GM18526 (cell line): ENCODE measurements around the gene FRK.
A peak's percentile ranks its signal among the peaks of the same experiment; 100 is the strongest.

ENCODE experiments used
- POLR2A ChIP-seq: IDR thresholded peaks from 3 replicates; pipeline ENCODE4 v1.6.1; 2011; ENCODE audit not compliant: insufficient read length; ENCODE audit errors: extremely low read depth

FRK gene

GRCh38 chr6:116060572-116061283 is at the start of gene FRK:
Gene FRK (minus strand): TSS chr6:116060891. CDS start chr6:116060311, 580 bp downstream.
- TF ChIP-seq POLR2A = no peak

DNA sequence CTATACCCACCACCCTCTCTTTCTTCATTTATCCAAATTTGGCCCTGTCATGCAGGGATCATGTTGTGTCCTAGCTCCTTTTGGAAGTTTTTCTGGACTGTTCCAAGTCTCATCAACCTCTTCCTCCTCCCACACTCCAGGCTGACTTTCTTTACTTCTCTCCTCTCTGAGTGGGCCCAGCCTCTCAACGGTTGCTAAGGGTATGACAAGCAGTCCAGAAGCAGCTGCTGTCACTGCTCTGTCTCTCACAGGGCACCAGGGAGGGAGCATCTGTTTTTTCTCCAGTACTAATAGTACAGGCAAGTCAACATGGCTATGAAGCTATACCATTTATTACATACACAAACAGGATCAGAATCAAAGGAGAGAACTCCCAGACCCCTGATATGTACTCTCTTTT is 48.1 kb upstream of the FRK start:
- no peak for TF ChIP-seq POLR2A

DNA sequence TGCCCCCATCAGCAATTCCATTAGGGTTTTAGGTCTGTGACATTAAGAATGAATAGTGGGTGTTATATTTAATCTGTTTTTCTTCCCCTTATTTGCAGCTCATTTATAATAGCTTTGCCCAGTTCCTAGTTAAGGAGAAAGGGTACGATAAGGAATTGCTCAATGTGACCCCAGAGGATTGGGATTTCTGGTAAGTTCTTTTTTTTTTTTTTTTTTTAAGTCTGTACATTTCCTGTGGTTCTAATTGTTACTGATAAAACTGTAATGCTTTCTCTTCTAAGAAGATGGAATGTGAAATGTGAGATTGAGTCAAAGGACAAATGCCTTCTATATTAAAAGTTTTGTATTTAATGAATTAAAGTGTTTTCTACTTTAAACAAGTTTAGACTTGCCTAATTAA is 45.5 kb upstream of the FRK start:
- TF ChIP-seq POLR2A = no peak

GRCh38 chr6:116105247-116105646 is 44.6 kb upstream of the FRK start:
- TF ChIP-seq POLR2A = no peak

DNA sequence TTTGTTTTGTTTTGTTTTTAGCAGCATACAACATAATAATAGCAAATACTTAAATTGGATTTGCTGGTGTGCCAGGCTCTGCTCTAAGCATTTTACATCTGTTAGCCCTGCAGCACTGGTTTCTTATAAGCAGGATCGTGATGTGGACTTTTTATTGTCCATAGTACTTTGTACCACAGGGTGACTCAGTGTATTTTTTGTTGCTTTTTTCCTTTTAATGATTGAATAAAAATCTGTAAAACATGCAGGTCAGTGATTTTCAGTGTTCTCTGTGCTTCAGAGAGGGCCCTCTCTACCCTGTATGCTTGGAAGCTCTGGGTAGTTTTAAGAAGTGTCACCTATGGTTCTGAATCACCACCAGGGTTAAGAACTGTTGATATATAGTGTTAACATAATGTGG is 43.9 kb upstream of the FRK start:
- TF ChIP-seq POLR2A = no peak

GRCh38 chr6:116102873-116103272 is 42.2 kb upstream of the FRK start:
- no peak for TF ChIP-seq POLR2A

DNA sequence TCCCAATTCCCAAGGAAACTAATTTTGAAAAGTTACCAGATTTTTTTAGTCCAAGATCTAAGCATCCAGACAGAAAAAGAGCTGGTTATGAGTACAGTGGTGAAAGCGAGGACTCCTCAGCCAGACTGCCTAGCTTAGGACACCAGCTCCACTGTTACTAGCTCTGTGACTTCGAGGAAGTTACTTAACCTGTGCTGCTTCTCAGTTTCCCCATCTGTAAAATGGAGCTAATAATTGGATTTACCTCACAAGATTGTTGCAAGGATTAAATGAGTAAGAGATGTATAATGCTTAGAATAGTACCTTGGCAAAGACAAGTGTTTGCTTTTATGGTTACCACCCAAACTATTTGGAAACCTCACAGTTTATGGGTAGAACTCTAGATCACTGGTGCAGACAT is 41.1 kb upstream of the FRK start:
- TF ChIP-seq POLR2A = no peak

DNA sequence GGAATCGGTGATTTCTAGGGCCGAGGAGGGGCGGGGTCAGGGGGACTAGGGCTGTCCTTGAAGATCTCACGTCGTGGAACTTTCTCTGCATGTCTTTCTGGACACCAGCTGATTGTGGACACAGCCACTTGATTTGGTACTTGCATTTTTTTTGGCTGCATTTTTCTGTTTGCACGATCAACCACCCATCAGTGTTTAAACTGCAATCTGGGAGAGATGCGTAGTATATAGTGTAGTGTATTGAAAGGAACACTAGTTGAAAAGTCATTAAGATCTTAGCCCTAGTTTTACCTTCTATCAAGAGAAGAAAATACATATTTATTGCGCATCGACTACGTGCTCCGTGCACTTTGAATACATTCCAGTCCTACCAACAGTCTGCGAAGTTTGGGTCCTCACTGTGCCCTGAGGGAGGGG is 40.6 kb upstream of the FRK start:
- no peak for TF ChIP-seq POLR2A

DNA sequence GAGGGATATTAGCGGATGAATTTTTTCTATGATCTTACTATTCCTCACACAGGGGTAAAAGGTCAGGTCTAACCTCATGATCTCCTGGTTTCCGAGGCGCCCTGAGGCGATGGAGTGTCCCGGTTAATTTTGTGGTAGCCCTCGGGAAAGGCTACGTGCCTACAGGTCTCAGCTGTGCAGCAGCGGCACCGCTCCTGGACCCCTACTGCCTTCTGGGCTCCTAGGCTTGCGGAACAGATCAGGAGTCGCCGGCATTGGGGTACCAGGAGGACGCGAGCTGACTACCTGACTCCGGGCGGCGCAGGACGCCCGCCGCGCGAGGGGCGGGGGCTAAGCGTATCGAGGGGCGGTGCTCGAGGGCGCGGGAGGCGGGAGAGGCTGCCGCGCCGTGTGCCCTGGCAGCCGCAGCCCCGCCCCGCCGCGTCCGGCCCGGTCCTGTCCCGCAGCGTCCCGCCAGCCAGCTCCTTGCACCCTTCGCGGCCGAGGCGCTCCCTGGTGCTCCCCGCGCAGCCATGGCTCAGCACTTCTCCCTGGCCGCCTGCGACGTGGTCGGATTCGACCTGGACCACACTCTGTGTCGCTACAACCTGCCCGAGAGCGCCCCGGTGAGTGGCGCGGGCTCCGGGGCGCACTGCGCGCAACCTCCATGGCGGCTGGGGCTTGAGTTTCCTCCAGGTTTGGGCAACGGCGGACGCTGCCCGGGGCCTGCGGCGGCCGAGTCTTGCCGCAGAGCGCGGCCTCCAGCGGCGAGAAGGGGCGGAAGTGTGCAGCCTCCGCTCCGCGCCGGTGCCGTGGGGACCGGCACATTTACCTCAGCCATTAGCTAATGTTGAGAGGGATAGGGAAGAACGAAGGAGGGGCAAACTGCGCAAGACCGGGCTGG is 40.0 kb upstream of the FRK start, which contains the start of gene NT5DC1:
TSS of gene NT5DC1 (plus strand) at position 435 of the 883 bp plus-strand sequence. CDS start at position 513, 78 bp downstream.
- peak; percentile 88 for TF ChIP-seq POLR2A

DNA sequence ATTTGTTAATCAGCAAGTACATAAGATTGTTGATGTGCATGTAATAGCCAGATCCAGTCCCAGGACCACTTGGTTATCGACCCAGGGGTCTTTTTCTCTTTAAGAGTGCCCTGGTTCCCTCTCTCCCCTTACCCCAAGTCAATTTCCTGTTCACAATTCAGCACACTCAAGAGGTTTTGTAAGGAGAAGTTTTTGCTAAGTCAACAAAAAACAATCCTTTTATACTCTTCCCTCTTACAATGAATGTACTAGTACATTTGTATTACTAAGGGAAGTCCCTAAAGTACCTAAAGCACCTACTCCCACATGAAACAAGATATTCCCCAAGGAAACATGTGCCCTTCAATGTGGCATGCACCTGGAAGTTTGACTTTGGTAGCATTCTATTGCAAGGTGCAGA is 38.3 kb upstream of the FRK start:
- no peak for TF ChIP-seq POLR2A

DNA sequence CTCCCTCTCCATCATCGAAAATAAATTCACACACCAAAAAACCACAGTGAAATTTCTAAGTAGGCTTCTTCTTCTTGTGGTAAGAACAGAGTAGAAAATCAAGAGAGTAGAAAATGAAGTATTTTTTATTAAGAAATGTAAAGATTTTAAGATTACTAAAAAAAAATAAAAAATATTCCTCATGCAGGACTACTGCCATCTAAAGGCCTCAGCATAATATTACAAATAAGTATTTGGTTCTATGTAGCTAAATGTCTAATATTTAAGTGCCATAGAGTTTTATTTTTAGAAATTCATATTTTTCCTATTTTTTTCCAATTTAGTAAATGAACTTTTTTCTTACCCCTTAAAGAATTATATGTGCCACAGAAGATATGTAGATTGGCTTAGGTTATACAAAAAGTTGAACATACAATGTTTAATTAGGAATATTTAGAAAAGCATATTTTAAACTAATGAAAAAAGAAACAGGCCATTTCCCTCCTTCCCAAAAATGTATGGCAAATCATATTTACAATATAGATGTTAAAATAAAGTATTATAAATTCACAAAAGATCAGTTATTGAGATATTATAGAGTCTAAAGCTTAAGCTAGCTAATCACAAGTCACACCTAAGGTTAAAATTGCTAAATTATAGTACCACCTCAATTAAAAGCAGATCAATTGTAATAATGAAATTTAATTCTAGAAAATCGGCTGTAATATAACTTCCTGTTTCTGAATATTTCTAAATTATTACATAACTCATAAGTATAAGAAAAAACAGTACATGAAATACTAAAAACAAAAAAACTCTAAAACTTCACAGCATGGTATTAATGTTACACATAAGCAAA is 36.5 kb upstream of the FRK start:
- no peak for TF ChIP-seq POLR2A

GRCh38 chr6:116094041-116094440 is 33.4 kb upstream of the FRK start:
- TF ChIP-seq POLR2A = no peak

DNA sequence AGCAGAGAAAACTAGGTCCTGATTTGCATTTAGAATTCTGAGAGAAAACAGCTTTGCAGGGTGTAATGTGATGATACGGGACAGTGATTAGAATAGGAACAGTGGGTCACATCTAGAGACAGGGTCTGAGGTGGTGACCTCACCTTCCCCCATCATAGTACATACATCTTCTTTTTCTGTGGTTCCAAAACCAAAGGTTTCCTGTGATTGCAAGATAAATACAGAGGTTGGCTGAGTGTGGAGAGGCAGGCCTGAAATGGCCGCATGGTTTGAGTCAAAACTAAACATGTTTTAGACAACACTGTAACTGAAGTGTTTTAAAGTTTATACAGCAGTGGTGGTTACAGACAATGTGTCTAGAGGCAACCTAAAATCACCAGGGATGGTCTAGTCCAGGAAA is 29.6 kb upstream of the FRK start:
- no peak for TF ChIP-seq POLR2A

DNA sequence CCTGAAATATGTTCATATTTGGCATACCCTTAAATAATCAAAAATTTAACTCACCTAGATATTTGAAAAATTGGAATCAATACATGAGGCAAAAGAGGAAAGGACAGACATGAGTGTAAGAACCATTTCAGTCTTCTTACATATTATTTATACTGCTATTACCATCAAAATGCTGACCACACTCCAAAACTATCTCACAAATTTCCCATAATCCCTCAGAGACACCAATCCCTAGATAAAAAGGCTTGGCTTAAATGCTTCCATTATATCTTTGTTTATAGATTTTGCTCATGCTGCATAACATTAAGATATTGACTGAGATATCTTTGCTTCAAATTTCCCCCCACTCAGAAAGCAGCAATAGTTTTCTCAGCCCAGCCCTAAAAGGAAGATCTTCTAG is 28.3 kb upstream of the FRK start:
- no peak for TF ChIP-seq POLR2A

- no peak for TF ChIP-seq POLR2A
Measured at GRCh38 chr6:116087437-116088027, 26.8 kb upstream of the FRK start.
